GM19467 (cell line): ENCODE data around the gene GEMIN5.

Experiments
- ATAC-seq: cut with Tn5 transposase; IDR thresholded peaks from one replicate; pipeline ENCODE4 v1.9.1; 2021; ENCODE audit warnings: mild to moderate bottlenecking, moderate library complexity; ENCODE audit not compliant: unreplicated experiment

The GEMIN5 gene

GRCh38 chr5:154850255-154851062 is 87.6 kb downstream of the GEMIN5 start, which contains the start of gene FAXDC2:
FAXDC2 (minus strand) TSS chr5:154850603; CDS start chr5:154838178, 12,425 bp downstream.
- ATAC-seq, result no peak

GRCh38 chr5:154849791-154850201 is 88.2 kb downstream of the GEMIN5 start:
- no peak for ATAC-seq

GRCh38 chr5:154849264-154849785 is 88.7 kb downstream of the GEMIN5 start:
- ATAC-seq, result no peak

- no peak for ATAC-seq
Observed at GRCh38 chr5:154844809-154845208, 93.2 kb downstream of the GEMIN5 start.

- ATAC-seq, result no peak
Observed at GRCh38 chr5:154842689-154843530, 95.1 kb downstream of the GEMIN5 start.

- ATAC-seq, result no peak
Observed at GRCh38 chr5:154841273-154841661, 96.7 kb downstream of the GEMIN5 start.

GRCh38 chr5:154840435-154841272 is 97.4 kb downstream of the GEMIN5 start:
- no peak for ATAC-seq
